Brain microvascular endothelial cell (primary cell): ENCODE measurements around the gene TMOD3.

Experiments
- DNase-seq: peaks from one replicate; pipeline ENCODE4 v3.0.0-alpha.2; 2020
- H3K27ac ChIP-seq: fragments of 250-450 bp; sonication (Bioruptor Pico); 2 replicates; pipeline ENCODE4 v1.5.1; 2020; ENCODE audit warnings: mild to moderate bottlenecking, moderate library complexity
- H3K27me3 ChIP-seq: fragments of 250-450 bp; sonication (Bioruptor Pico); replicated peaks from 2 replicates; pipeline ENCODE4 v1.5.1; 2020; ENCODE audit warnings: mild to moderate bottlenecking
- H3K36me3 ChIP-seq: fragments of 250-450 bp; sonication (Bioruptor Pico); replicated peaks from 2 replicates; pipeline ENCODE4 v1.5.1; 2020; ENCODE audit warnings: mild to moderate bottlenecking
- H3K4me3 ChIP-seq: 2 replicates; pipeline ENCODE4 v1.5.1; 2011; ENCODE audit warnings: low read depth, mild to moderate bottlenecking, control low read depth, low read length, moderate library complexity
- in situ Hi-C: cut with HindIII; loops from 2 replicates; pipeline ENCODE4 v1.10.0; 2017; ENCODE audit warnings: low sequenced_read_pairs, low pct_ligation_motif_present
- TF ChIP-seq, protein P1 (sequence below): IDR thresholded peaks from 2 replicates; pipeline ENCODE4 v1.5.1; 2011; ENCODE audit warnings: low read depth, mild to moderate bottlenecking, moderate library complexity, low read length, control low read depth, inconsistent platforms; ENCODE audit errors: missing control alignments

Gene TMOD3

GRCh38 chr15:51931016-51931415 is 101.6 kb downstream of the TMOD3 start:
- no peak for DNase-seq
- Histone ChIP-seq H3K36me3 (peaks cover 10% of the 10 kb centered on the region), H3K4me3 (no peak overlapping the region), H3K27me3 (no peaks in the 10 kb centered on the region), H3K27ac (no peak overlapping the region)
- TF ChIP-seq, protein P1, sequence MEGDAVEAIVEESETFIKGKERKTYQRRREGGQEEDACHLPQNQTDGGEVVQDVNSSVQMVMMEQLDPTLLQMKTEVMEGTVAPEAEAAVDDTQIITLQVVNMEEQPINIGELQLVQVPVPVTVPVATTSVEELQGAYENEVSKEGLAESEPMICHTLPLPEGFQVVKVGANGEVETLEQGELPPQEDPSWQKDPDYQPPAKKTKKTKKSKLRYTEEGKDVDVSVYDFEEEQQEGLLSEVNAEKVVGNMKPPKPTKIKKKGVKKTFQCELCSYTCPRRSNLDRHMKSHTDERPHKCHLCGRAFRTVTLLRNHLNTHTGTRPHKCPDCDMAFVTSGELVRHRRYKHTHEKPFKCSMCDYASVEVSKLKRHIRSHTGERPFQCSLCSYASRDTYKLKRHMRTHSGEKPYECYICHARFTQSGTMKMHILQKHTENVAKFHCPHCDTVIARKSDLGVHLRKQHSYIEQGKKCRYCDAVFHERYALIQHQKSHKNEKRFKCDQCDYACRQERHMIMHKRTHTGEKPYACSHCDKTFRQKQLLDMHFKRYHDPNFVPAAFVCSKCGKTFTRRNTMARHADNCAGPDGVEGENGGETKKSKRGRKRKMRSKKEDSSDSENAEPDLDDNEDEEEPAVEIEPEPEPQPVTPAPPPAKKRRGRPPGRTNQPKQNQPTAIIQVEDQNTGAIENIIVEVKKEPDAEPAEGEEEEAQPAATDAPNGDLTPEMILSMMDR, result no peak
- in situ Hi-C loops, result no loop called here

DNA sequence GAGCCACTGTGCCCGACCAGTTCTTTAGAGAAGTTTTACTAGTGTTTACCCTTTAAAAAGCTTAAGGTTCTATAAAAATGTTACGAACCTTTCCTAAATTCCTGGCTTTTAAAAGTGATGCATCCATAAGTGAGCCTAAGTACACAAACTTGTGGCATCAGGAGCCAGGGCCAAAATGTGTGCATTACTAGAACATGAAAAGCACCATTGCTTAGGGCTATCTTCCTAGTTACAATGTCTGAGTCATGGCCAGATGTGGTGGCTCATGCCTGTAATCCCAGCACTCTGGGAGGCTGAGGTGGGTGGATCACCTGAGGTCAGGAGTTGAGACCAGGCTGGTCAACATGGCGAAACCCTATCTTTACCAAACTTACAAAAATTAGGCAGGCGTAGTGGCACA is 102.2 kb downstream of the TMOD3 start:
- TF ChIP-seq, protein P1, result no peak
- Histone ChIP-seq H3K4me3 (no peak overlapping the region), H3K27ac (no peak overlapping the region), H3K36me3 (peaks cover 7% of the 10 kb centered on the region), H3K27me3 (no peaks in the 10 kb centered on the region)
- no peak for DNase-seq
- in situ Hi-C loops, result no loop called here

DNA sequence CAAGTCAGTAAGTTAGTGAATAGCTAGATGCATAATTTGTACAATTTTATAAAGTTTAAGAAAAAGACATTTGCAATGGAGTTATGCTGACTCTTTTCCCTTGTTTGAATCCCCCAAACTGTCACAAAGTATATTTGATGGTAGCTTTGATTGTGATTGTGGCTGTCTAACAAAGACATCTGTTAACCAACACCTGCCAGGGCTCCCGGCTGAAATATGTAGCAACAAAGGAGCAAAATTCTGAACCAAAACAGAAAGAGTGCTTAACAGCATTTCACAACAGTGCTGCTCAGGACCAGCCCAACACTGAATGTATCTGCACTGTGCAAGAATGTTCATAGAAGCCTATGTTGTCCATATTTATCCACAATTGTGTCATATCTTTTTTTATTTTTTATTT is 102.7 kb downstream of the TMOD3 start:
- Histone ChIP-seq H3K4me3 (no peak overlapping the region), H3K36me3 (peaks cover 7% of the 10 kb centered on the region), H3K27me3 (no peaks in the 10 kb centered on the region), H3K27ac (no peak overlapping the region)
- in situ Hi-C loops, result no loop called here
- TF ChIP-seq, protein P1, result no peak
- DNase-seq, result no peak

DNA sequence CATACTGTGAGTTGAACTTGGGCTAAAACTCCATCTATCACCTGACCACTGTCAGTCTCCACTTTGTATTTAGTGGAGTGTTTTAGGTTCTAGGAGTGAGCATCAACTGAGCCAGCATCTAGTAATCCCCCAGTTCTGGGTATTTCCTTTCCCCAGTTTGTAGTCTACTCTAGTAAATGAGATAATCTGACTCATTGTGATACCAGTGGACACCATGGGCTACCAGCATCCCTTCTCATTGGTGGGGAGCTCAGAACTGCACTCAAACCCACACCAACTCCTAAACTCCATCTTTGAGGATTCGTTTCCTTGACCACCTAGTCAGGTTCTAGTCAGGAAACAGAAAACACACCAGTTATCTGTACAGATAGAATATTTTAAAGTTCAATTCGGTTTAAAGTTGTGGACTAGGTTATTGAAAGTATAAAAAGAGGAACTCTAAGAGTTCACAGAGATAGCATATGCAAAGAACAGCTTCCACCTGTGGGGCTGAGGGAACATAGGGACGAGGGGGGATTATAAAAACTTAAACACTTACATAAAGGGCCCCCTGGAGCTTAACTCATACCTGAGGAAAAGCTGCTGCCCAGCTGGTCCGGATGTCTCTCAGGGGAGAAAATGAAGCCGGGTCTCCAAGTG is 106.1 kb downstream of the TMOD3 start:
- Histone ChIP-seq H3K36me3 (peaks cover 20% of the 10 kb centered on the region), H3K4me3 (no peak overlapping the region), H3K27me3 (no peaks in the 10 kb centered on the region), H3K27ac (no peak overlapping the region)
- no peak for DNase-seq
- in situ Hi-C loops, result no loop called here
- TF ChIP-seq, protein P1, result no peak

GRCh38 chr15:51936105-51936478 is 106.6 kb downstream of the TMOD3 start:
- Histone ChIP-seq H3K36me3 (peaks cover 23% of the 10 kb centered on the region), H3K27ac (no peak overlapping the region), H3K4me3 (no peak overlapping the region), H3K27me3 (no peaks in the 10 kb centered on the region)
- no peak for DNase-seq
- TF ChIP-seq, protein P1, result no peak
- in situ Hi-C loops, result no loop called here

GRCh38 chr15:51938286-51938685 is 108.8 kb downstream of the TMOD3 start:
- TF ChIP-seq, protein P1, result no peak
- no peak for DNase-seq
- H3K36me3 ChIP-seq, result peaks cover 25% of the 10 kb centered on the region
- H3K27me3 ChIP-seq, result no peaks in the 10 kb centered on the region
- no peak overlapping the region for H3K27ac ChIP-seq
- in situ Hi-C loops, result no loop called here
- no peak overlapping the region for H3K4me3 ChIP-seq
